ENCODE results near the gene SLC5A6. TPM values are rescaled to one million over a fixed set of nuclear protein-coding genes. Genes with fewer than 3 reads are reported as not detected.

SLC5A6 gene
- total and polyA plus RNA-seq, 2 donors (not counting 1 experiment from before 2014, with no cell fraction given), result 50.8 to 52.6 TPM

DNA sequence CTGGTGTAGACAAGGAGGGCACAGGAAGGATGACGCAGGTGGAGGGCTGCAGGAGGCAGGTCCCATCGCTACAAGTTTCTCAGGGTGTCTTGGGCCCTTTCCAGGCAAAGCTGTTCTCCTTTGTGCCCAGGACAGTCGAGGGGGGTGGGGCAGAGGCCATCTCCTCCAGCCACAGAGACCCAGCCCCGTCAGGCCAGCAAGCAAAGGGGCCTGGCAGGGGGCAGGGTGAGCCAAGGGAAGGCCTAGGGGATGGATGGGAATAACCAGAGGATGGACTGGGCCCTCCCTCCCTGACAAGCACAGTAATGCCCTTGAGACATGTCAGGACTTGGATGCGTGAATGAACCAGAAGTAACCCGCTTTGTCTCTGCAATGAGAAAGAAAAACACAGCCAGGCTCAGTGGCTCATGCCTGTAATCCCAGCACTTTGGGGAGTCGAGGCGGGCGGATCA, 57.0 kb downstream of the SLC5A6 start:
- Histone ChIP-seq H3K9ac (ENCODE audit: low read length) (no peak overlapping the region), H2AFZ (ENCODE audit: insufficient read depth, low read depth, low read length, poor library complexity, severe bottlenecking) (no peak overlapping the region), H3K27ac (ENCODE audit: low read length in 2 of 2) (no peak overlapping the region), H3K4me1 (ENCODE audit: control insufficient read depth in 2 of 2, insufficient read depth in 2 of 2, low read length in 2 of 2) (no peaks in the 10 kb centered on the region), H4K20me1 (ENCODE audit: control insufficient read depth, insufficient read depth, low read length, poor library complexity, severe bottlenecking) (no peaks in the 10 kb centered on the region), H3K27me3 (replicated peaks in 1 of 4; ENCODE audit: control extremely low read depth in 1 of 4, control insufficient read depth in 3 of 4, insufficient read depth in 4 of 4, low read length in 3 of 4) (peaks cover 0 to 7% (median 0%) of the 10 kb centered on the region in 4 experiments), H3K79me2 (ENCODE audit: control insufficient read depth, insufficient read depth, low read length) (no peaks in the 10 kb centered on the region), H3K4me2 (replicated peaks; ENCODE audit: low read depth, low read length, poor library complexity, severe bottlenecking) (no peak overlapping the region), H3K36me3 (replicated peaks in 1 of 2; ENCODE audit: control extremely low read depth in 1 of 2, control insufficient read depth in 1 of 2, extremely low read depth in 1 of 2, insufficient read depth in 2 of 2, low read length in 1 of 2) (no peaks in the 10 kb centered on the region), H3K9me3 (ENCODE audit: control extremely low read depth in 1 of 3, control insufficient read depth in 2 of 3, insufficient read depth in 1 of 3, low read length in 2 of 3) (no peaks in the 10 kb centered on the region), H3K4me3 (ENCODE audit: control extremely low read depth in 1 of 5, extremely low read depth in 1 of 5, insufficient read depth in 1 of 5, low read depth in 2 of 5, low read length in 4 of 5) (no peak overlapping the region)
- 90% methylated on average over 9 of the region's 9 CpGs for WGBS (ENCODE audit: insufficient coverage)
- no peak for TF ChIP-seq CTCF (IDR thresholded peaks at IDR 0.05)
- TF ChIP-seq EZH2 (IDR thresholded peaks at IDR 0.05; ENCODE audit: borderline replicate concordance, insufficient read depth, low read depth, low read length, poor library complexity, severe bottlenecking), result no peak
- Mint-ChIP-seq H3K4me1 (no peaks in the 10 kb centered on the region), H3K4me3 (no peak overlapping the region), H3K27ac (no peak overlapping the region), H3K27me3 (peaks cover 10% of the 10 kb centered on the region), H3K9me3 (ENCODE audit: insufficient read depth) (no peaks in the 10 kb centered on the region)
- POLR2A ChIA-PET, result no interaction called here
- DNase-seq (no peak), ATAC-seq (ENCODE audit: low read depth) (no peak)
- CTCF ChIA-PET, result no interaction called here
- intact Hi-C loops (cut with micrococcal nuclease), result no loop called here

DNA sequence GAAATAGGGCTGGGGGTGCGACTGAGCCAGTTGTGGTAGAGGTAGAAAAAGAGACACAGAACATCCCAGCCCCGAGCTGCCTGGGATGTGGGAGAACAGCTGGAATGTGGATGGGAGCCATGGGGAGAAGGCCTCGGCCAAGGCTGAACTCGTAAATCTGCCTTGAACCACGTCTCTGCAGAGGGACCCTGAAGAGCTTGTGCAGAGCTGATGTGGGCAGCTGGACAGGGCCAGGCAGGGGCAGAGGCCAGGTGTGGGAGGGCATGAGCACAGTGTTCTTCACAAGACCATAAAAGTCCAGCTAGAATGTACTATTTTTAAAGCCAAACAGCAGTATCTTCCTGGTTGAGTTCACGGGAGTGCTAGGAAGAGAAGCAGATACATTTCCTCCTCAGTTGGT, 57.6 kb downstream of the SLC5A6 start:
- 85% methylated on average over 6 of the region's 6 CpGs for WGBS (ENCODE audit: insufficient coverage)
- ChIA-PET CTCF (interaction anchor here (0.5 to 1.0 kb wide), 2 partner anchors 16 to 18 kb away, joined by 3 to 5 read pairs; no protein-coding TSS in a partner anchor), POLR2A (no interaction called here)
- no peak for DNase-seq
- intact Hi-C loops (cut with micrococcal nuclease), result no loop called here
- Mint-ChIP-seq H3K27ac (no peak overlapping the region), H3K27me3 (peaks cover 10% of the 10 kb centered on the region), H3K4me3 (no peak overlapping the region), H3K9me3 (ENCODE audit: insufficient read depth) (no peaks in the 10 kb centered on the region), H3K4me1 (no peaks in the 10 kb centered on the region)
- Histone ChIP-seq H3K79me2 (ENCODE audit: control insufficient read depth, insufficient read depth, low read length) (no peaks in the 10 kb centered on the region), H4K20me1 (ENCODE audit: control insufficient read depth, insufficient read depth, low read length, poor library complexity, severe bottlenecking) (no peaks in the 10 kb centered on the region), H3K27me3 (replicated peaks in 1 of 4; ENCODE audit: control extremely low read depth in 1 of 4, control insufficient read depth in 3 of 4, insufficient read depth in 4 of 4, low read length in 3 of 4) (peaks cover 0 to 7% (median 0%) of the 10 kb centered on the region in 4 experiments), H3K4me1 (ENCODE audit: control insufficient read depth in 2 of 2, insufficient read depth in 2 of 2, low read length in 2 of 2) (no peaks in the 10 kb centered on the region), H2AFZ (ENCODE audit: insufficient read depth, low read depth, low read length, poor library complexity, severe bottlenecking) (no peak overlapping the region), H3K9me3 (ENCODE audit: control extremely low read depth in 1 of 3, control insufficient read depth in 2 of 3, insufficient read depth in 1 of 3, low read length in 2 of 3) (no peaks in the 10 kb centered on the region), H3K4me2 (replicated peaks; ENCODE audit: low read depth, low read length, poor library complexity, severe bottlenecking) (no peak overlapping the region), H3K9ac (ENCODE audit: low read length) (no peak overlapping the region), H3K27ac (ENCODE audit: low read length in 2 of 2) (no peak overlapping the region), H3K4me3 (ENCODE audit: control extremely low read depth in 1 of 5, extremely low read depth in 1 of 5, insufficient read depth in 1 of 5, low read depth in 2 of 5, low read length in 4 of 5) (no peak overlapping the region), H3K36me3 (replicated peaks in 1 of 2; ENCODE audit: control extremely low read depth in 1 of 2, control insufficient read depth in 1 of 2, extremely low read depth in 1 of 2, insufficient read depth in 2 of 2, low read length in 1 of 2) (no peaks in the 10 kb centered on the region)
- ATAC-seq (ENCODE audit: low read depth), result no peak
- TF ChIP-seq CTCF (IDR thresholded peaks at IDR 0.05) (no peak), EZH2 (IDR thresholded peaks at IDR 0.05; ENCODE audit: borderline replicate concordance, insufficient read depth, low read depth, low read length, poor library complexity, severe bottlenecking) (no peak)

Data from B cell (primary cell).